ENCODE data around the gene INTS7.
A peak's percentile ranks its signal among the peaks of the same experiment; 100 is the strongest.
"Not testable (repeated sequence)": the region's sequence is repeated elsewhere in the genome, so short reads cannot be mapped to it uniquely, and the experiment has no call there.

INTS7 gene

DNA sequence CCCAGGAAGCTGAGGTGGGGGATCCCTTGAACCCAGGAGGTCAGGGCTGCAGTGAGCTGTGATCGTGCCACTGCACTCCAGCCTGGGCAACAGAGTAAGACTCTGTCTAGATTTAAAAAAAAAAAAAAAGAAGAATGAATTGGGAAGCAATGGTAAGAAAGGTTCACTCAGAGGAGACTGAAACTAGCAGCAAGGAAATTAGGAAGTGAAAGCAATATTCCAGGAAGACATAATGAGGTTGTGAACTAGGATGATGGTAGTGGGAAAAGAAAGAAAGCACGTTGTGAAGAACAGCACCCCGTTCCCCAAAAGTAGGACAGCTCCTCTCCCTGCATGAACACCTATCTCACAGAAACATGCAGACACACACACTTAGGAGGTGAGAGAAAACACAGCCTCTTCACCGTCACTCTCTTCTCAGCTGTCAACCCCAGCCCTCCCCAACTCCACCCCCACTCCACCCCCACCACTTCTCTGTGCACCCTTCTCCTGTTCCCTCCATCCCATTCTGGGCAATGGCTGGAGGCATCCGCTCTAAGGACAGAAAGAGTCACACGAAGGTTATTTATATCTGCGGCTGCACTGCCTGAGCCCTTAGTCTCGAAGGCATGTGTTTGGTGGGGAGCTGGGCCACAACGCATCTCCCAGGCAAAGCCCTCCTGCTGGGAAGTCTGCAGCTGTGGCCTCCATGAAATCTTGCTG lies 103.0 kb downstream of the INTS7 start:
- DNase-seq: no peak

DNA sequence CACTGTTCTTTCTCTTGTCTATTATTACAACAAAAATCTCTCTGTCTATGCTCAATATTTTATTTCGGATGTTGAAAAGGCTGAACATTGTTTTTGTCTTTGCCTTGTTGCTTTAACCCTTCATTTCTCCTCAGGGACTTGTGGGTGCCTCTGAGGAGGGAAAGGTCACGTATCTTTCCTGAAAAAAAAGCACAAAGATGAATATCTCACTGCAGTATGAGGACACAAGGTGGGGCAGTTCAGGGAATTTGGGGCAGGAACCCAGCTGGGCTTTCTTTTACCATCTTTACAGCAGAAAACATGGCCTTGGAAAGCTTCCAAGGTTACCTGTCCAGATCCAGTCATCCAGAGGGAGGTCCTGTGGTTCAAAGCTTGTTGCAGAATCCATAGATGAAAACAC lies 105.7 kb downstream of the INTS7 start:
- DNase-seq: no peak

DNA sequence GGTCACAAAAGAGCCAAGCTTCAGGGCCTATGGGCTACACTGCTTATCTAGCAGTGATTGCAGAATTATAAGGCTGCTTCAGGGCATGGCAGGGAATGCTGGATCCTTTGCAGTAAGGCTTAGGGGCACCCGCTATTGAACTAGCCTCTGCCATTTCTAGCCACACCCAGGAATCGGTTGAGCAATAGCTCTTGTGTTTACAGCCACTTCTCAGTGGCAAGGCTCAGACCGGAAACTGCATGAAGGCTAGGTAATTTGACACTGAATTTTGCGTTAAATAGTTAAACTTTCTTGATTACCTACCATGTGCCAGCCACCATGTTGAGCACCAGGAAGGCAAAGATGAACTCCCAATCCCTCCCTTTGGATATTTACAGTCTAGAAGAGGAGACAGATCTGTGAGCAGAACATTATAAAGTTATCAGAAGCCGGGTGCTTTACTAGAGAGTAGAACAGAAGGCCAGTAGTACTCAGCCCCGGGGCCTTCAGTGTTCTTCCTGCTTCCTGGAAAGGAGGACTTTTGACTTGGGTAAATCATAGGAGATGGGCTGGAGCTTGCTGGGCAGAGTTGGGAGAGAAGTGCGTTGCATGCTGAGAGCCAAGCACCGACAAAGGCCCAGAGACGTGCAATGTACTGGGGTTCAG lies 106.2 kb downstream of the INTS7 start:
- DNase-seq: no peak

DNA sequence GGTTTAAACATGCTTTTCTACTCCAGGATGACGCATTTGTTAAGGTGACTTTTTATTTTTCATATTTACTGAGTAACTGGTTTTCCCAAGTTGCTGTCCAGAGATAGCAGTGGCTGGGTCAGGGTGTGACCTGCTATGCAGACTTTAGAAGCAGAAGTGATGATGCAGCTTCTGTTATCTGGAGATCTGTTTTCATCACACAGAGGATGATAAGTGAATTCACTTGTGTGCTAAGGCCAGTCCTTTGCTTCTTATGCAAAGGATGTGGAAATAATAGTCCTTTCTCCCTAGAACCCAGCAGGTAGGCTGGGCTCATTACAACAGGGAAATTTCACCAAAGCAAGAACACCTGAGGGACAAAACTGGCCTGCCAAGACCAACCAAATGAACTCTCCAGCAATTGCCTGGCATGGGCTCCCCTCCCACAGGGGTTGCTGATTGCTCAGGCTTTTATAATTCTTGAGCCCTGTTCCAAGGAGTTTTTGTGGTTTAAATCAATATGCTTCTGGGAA lies 107.0 kb downstream of the INTS7 start:
- DNase-seq: no peak

DNA sequence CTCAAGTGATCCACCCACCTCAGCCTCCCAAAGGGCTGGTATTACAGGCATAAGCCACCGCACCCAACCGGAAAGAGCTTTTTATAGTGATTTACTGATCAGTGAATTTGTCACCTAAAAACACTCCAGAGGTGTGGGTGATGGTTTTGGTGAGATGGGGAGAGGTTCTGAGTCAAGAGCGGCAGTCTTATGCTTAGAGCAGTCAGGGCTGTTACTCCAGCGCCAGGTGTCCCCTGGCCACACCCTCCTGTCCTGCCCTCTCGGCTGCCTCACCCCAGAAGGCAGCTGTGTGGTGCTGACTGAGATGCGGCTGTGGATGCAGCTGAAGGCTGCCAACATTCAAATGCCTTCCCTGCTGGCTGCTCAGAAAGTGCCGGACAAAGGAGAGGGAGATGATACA lies 110.3 kb downstream of the INTS7 start:
- DNase-seq: no peak

DNA sequence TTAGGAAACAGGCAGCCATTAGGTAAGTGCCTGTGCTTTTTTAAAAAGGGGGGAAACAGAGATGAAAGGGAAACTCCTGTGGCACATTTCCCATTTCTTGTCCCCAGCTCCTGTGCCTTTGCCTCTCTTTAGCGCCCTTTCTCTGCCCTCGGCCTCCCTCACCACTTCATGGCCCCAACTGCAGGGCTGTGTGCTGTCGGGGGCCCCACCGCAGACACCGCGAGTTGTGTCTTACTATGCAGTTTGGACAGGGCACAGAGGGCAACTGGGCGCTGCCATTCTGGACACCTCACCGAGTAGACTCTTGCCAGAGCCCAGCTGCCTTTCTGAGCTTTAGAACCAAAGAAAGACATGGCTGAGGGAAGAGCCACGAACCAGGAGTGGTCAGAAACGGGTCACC lies 111.1 kb downstream of the INTS7 start:
- DNase-seq: no peak

DNA sequence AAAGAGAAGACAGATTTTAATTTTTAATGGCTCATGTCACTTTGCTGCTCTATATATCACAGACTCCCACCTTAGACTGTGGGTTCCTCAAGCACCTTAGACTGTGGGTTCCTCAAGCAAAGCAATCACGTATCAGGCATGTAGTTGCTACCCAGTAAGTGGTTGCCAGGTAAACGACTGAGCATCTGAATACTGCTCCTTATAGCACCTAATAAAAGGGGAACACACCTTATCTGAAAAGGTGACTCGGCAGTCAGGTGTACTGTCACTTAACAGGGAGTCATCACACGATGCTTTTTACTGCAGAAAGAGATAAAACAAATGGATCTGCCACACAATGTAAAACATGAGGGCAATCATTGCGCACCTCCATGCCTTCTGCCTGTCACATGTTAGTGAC lies 112.3 kb downstream of the INTS7 start:
- DNase-seq: no peak

DNA sequence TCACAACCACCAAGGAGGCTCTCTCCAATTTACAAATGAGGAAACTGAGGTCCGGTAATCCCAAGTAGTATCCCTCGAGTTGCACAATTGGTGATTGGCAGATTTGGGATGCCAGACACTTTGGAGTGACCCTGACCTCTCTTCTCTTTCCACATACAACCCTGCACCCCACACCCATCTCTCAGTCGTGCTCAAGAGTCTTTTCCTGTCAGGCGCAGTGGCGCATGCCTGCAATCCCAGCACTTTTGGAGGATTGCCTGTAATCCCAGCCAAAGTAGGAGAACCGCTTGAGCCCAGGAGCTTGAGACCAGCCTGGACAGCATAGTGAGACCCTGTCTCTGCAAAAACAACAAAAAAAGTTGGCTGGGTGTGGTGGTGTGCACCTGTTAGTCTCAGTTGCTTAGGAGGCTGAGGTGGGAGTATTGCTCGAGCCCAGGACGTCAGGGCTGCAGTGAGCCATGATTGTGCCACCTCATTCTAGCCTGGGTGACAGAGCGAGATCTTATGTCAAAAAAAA lies 113.7 kb downstream of the INTS7 start:
- no peak for DNase-seq

GRCh38 chr1:211920602-211921226 lies 114.6 kb downstream of the INTS7 start:
- DNase-seq: no peak

DNA sequence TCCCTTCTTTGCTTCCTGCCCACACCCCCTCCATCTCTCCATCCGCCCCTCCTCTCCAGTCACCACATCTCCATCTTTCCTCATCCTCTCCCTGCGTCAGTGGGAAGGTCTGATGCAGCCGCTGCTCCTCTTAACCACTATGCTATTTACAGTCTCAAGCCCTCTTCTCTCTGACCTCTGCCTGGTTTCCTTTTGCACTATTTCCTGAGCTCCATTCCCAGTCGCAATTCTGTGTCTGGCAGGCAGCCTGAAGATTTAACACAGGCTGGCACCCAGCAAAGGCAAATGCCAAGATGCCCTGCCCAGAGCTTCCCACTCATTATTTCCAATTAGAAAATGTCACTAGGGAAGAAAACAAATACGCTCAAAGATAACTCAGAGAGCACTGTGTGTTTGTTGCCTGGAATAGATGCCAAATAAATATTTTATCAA lies 115.2 kb downstream of the INTS7 start:
- peak; percentile 33 for DNase-seq

DNA sequence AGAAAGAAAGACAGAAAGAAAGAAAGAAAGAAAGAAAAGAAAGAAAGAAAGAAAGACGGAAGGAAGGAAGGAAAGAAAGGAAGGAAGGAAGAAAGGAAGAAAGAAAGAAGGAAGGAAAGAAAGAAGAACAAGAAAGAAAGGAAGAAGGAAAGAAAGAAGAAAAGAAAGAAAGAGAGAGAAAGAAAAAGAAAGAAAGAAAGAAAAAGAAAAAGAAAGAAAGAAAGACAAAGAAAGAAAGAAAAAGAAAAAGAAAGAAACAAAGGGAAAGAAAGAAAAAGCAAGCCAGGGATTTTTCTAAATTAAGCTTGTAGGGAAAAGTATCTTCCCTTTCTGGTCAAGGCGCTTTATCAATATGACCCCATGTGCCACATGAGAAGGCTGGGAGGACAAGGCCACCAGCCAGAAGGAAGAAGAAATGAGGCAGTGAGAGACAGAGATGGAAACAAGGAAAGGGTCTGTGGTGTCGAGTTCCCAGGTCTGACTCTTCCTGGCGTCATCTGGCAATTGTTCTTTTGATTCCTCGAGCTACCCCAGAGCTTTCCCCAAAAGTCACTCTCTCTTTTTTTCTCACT lies 116.4 kb downstream of the INTS7 start:
- no peak for DNase-seq

GRCh38 chr1:211916458-211916857 lies 118.9 kb downstream of the INTS7 start:
- DNase-seq: not testable (repeated sequence)

DNA sequence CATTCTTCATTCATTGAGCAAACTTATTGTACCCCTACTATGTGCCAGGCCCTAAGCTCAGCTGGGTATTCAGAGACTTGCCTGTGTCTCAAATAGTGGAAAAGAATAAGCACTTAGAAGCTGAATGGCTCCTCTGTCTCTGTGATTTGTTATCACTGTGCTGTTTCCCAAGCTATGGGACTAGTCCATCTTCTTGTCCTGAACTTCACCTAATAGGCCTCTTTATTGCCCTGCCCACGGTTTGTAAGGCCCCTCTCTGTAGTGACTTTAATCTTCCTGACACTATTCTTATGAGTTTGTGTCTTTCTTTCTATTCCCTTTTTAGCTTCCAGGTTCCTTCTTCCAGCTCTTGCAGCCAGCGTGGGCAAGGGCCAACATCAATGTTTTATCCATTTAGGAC lies 119.4 kb downstream of the INTS7 start:
- no peak for DNase-seq

DNA sequence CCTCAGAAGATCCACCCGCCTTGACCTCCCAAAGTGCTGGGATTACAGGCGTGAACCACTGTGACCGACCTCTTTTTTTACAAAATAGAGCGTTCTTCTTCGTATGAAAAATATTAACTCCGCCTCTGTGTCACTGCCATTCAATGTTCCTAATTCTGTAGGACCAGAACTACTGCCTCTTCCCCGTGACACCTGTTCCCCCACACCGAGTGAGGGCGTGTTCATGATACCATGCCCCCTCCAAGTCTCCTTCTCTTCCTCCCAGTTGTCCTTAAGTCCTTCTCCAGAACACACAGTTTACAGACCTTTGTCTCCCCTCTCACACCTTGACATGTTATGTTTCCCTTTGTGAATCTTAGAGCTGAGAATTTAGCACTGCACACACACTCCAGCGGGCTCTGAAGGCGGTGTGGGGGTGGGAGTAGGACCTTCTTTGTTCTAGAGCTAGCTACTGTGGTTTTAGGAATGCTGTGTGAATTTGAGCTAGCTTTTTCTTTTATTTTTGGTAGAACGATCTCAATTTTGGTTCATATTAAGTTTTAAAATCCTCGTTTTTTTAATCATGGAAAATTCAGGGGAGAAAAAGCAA lies 122.4 kb downstream of the INTS7 start:
- DNase-seq: no peak

DNA sequence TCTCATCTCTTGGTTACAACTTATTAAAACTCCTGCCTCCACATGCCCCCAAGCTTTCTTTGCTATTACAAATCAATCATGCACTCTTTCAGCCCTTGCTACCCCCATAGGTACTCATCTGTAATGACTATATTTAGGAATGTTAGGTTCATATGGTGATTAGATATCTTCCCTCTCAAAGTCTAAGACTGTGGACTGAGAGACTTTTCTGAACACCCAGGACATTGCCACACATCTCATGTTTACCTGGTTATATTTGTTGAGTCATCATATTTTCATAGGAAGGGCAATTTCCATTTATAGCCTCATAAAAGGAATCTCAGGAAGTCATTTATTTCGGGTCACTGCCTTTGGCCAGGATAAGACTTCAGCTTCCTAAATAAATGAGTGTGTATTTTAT lies 123.3 kb downstream of the INTS7 start:
- no peak for DNase-seq

DNA sequence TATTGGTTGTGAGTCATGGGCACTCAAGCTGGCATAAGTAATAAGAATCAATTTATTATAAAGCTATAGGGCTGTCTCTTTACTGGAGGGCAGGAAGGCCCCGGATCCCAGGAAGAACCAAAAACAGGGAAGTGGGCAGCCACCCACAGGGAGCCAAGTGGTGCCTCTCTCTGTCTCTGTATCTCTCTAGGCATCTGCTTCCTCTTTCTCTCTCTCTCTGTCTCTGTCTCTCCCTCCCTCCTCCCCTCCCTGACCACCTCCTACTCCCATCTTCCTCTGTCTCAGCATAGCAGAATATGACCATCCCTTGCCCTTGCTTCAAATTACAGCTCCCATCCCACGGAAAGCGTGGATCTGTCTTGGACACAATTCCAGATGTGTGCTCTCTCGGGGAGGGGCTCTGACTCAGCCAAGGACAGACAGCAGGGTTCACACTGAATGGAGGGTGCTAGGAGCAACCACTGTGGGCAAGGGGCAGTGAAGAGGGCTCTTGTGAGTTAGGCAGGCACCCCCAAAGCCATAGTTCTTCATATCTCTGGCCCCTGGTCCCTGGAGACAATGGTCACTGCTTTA lies 124.4 kb downstream of the INTS7 start:
- DNase-seq: no peak

GRCh38 chr1:211910113-211910884 lies 125.1 kb downstream of the INTS7 start:
- DNase-seq: no peak

GRCh38 chr1:211909395-211909794 lies 126.0 kb downstream of the INTS7 start:
- DNase-seq: no peak

GRCh38 chr1:211908951-211909350 lies 126.4 kb downstream of the INTS7 start:
- no peak for DNase-seq

- DNase-seq: no peak
Measured at GRCh38 chr1:211908453-211908852, 126.9 kb downstream of the INTS7 start.

DNA sequence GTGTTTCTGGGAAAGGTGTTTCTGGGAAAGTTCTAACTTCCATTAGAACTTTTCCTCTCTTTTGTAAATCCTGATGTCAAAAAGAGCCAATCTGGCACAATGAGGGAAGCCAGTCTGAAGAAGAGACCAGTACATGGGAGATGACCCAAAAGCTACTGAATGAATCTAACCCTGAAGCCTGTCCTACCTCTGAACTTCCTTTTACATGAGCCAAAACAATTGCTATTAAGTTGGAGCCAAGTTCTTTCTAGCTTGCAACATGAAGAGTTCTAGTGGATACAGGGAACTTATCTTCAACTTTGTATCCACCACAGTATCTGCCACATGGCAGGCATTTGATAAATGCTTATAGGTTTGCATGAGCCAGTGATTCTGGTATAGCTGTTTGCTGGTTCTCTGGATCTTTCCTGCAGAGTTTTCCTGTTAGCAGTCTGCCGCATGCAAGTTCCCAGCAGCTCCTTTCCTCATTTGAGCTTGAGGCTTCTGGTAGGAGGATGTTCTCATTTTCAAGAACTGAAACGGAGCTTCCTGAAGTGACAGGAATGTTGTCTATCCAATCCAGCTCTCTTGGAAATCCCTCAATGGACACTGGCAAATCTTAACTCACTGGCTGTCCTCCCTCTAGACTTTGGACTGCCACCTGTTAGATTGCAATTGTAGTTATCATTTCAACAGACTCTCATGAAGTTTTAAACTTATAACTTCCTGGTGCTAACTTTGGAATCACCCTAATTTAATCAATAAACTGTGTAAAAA lies 131.7 kb downstream of the INTS7 start:
- DNase-seq: no peak

Measured in T1000 (cell line).